ENCODE measurements around the gene RPGR.
A peak's percentile ranks its signal among the peaks of the same experiment; 100 is the strongest.

DNA sequence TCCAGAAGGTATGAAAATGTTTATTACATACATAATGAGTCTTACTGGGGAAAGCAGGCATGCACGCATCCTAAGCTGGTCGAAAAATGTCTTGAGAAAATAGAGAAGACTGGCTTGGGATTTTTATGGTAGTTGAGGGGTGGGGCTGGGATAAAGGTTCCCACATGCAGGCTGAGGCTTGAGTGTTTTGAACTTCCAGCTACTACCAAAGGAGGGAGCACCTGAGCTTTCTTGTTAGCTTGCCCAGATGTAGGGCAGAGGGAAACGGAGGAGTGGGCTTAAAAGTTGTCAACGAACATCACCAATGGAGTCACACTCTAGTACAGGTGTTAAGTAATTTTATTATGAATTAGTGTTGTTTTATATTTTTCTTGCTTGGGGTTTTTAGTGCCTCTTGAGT, 67.1 kb downstream of the RPGR start:
- TF ChIP-seq, protein P1, sequence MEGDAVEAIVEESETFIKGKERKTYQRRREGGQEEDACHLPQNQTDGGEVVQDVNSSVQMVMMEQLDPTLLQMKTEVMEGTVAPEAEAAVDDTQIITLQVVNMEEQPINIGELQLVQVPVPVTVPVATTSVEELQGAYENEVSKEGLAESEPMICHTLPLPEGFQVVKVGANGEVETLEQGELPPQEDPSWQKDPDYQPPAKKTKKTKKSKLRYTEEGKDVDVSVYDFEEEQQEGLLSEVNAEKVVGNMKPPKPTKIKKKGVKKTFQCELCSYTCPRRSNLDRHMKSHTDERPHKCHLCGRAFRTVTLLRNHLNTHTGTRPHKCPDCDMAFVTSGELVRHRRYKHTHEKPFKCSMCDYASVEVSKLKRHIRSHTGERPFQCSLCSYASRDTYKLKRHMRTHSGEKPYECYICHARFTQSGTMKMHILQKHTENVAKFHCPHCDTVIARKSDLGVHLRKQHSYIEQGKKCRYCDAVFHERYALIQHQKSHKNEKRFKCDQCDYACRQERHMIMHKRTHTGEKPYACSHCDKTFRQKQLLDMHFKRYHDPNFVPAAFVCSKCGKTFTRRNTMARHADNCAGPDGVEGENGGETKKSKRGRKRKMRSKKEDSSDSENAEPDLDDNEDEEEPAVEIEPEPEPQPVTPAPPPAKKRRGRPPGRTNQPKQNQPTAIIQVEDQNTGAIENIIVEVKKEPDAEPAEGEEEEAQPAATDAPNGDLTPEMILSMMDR (conservative IDR thresholded peaks at IDR 0.05): peak; percentile 58
- TF ChIP-seq ZFX (IDR thresholded peaks at IDR 0.05): no peak

Data from C4-2B (cell line).